ENCODE measurements around the gene PES1.
A peak's percentile ranks its signal among the peaks of the same experiment; 100 is the strongest.
"Not testable (repeated sequence)": the region's sequence is repeated elsewhere in the genome, so short reads cannot be mapped to it uniquely, and the experiment has no call there.

The PES1 gene

DNA sequence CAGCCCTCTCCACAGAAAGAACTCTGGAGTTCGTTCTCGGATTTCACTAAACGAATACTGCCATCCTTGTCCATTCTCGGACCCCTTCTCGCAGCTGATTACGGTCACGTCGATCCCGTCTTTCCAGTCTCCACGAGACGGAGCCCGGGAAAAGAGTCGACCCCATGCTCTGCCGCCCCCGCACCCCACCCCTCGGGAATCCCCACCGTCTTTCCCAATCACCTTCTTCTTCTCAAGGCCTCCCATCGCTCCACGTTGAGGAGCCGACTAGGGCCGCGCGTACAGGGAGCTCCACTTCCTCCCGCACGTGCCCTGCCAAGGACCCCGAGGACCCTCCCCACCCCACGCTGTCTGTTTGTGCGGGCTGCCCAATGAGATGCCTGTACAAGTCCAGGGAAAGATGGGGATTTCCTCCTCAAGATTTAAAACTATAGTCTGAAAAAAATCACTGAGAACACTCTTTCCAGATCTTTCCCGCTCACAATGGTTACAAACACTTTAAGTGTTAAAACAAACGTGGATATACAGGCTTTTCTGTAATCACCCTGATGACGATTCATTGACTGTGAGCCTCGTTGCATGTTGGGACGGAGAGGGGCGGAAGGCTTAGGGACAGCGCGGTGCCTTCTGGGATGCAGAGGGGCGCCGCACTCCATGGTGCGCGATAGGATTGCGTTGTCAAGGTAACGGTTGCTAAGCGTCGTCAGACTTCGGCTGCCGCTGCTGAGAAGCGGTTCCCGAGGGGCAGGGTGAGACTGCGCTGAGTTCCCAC is at the start of gene PES1:
Gene PES1, minus strand, starts transcription at position 323 of the 772 bp plus-strand sequence. Its CDS starts 77 bp downstream, at position 246.
- Mint-ChIP-seq H3K36me3 (ENCODE audit: low read depth) (peaks cover 5% of the 10 kb centered on the region), H3K27ac (no peak within 1 kb of the TSS), H3K4me3 (no peak within 1 kb of the TSS)

DNA sequence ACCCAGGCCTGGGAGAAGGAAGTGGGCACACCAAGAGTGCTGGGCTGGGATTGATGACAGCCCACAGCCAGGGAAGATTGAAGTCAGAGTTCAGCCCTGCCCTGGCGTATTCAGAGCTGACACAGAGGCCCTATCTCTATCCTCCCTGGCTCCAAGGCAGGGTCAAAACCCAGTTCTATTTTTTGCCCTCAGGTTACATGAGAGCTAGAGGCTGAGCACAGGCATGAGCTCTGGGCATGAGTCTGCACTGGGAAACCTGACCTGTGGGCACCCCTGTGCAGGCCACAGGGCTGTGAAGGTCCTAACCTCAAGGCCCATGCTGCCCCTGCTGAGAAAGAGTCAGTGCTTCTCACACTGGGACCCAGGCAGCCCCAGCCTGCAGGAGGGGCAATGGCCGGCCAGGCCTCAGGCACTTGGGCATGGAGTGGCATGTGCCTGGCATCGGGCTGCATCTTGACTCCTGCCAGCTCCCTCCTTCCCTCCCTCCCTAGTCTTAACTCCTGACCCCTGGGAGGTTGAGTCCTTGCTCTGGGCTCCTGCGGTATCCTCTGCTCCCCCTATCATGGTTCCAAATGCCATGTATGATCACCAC is 49.2 kb upstream of the PES1 start:
- H3K27me3 Mint-ChIP-seq (ENCODE audit: low read depth) = no peaks in the 10 kb centered on the region
- H3K27ac Mint-ChIP-seq = no peak overlapping the region
- peaks cover 31% of the 10 kb centered on the region for H3K4me1 Mint-ChIP-seq (ENCODE audit: low read depth)
- peaks cover 8% of the 10 kb centered on the region for H3K36me3 Mint-ChIP-seq (ENCODE audit: low read depth)
- no peaks in the 10 kb centered on the region for H3K9me3 Mint-ChIP-seq
- no peak overlapping the region for H3K4me3 Mint-ChIP-seq

More for the DNA sequence above, at the start of gene PES1:
- peaks cover 9% of the 10 kb centered on the region for H3K27me3 Mint-ChIP-seq (ENCODE audit: low read depth)
- H3K9me3 Mint-ChIP-seq = no peaks in the 10 kb centered on the region
- H3K4me1 Mint-ChIP-seq (ENCODE audit: low read depth) = peaks cover 11% of the 10 kb centered on the region

DNA sequence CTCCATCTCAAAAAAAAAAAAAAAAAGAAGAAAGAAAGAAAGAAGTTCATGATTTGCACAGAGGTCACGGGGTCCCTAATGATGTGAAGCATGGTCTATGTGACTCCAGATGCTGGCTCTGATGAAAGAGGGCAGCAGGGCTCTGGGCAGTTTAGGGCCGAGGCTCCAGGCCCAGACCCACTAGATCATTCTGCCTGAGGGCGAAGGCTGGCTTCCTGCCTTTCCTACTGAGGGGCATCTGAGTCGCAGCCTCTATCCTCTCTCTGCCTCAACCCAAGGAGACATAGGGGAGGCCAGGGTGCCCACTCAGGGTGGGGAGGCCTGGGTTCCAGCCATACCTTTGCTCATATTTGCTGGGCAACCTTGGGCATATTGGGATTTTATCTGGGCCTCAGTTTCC is 48.7 kb upstream of the PES1 start:
- Mint-ChIP-seq H3K9me3 (no peaks in the 10 kb centered on the region), H3K27me3 (ENCODE audit: low read depth) (no peaks in the 10 kb centered on the region), H3K4me1 (ENCODE audit: low read depth) (peaks cover 31% of the 10 kb centered on the region), H3K36me3 (ENCODE audit: low read depth) (peaks cover 8% of the 10 kb centered on the region), H3K27ac (no peak overlapping the region), H3K4me3 (no peak overlapping the region)

DNA sequence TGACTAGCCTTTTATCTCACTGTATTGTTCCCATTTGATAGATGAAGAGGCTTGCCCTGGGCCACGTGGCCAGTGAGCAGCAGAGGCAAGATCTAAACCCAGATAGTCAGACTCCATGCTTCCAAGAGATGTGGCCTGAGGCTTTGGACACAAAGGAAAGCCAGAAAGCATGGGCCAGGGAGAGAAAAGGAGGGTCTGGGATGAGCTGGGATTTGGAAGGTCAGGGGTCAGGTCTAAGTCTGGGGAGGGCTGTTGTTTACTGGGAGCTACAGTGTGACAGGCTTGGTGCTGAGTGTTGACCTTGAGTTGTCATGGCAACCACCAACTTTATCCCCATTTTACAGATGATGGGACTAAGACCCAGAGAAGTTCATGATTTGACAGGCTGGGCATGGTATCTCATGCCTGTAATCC is 46.0 kb upstream of the PES1 start:
- no peaks in the 10 kb centered on the region for H3K27me3 Mint-ChIP-seq (ENCODE audit: low read depth)
- H3K4me3 Mint-ChIP-seq = peak overlapping the region; percentile 71
- peaks cover 8% of the 10 kb centered on the region for H3K36me3 Mint-ChIP-seq (ENCODE audit: low read depth)
- H3K27ac Mint-ChIP-seq = peak overlapping the region; percentile 66
- peaks cover 27% of the 10 kb centered on the region for H3K4me1 Mint-ChIP-seq (ENCODE audit: low read depth)
- H3K9me3 Mint-ChIP-seq = no peaks in the 10 kb centered on the region

GRCh38 chr22:30636226-30637077 is 44.7 kb upstream of the PES1 start:
- Mint-ChIP-seq H3K4me3 (peak overlapping the region; percentile 83), H3K4me1 (ENCODE audit: low read depth) (peaks cover 27% of the 10 kb centered on the region), H3K27me3 (ENCODE audit: low read depth) (no peaks in the 10 kb centered on the region), H3K27ac (peak overlapping the region; percentile 63), H3K36me3 (ENCODE audit: low read depth) (peaks cover 8% of the 10 kb centered on the region), H3K9me3 (no peaks in the 10 kb centered on the region)

- Mint-ChIP-seq H3K4me1 (ENCODE audit: low read depth) (peaks cover 25% of the 10 kb centered on the region), H3K27me3 (ENCODE audit: low read depth) (no peaks in the 10 kb centered on the region), H3K36me3 (ENCODE audit: low read depth) (peaks cover 8% of the 10 kb centered on the region), H3K4me3 (peak within 1 kb of the TSS; percentile 83), H3K9me3 (no peaks in the 10 kb centered on the region), H3K27ac (peak within 1 kb of the TSS; percentile 92)
Measured at GRCh38 chr22:30635273-30636225, 43.8 kb upstream of the PES1 start, which contains the start of gene SLC35E4. TSS of gene SLC35E4 (plus strand) at chr22:30635781. CDS start at chr22:30636451, 670 bp downstream.

GRCh38 chr22:30634471-30635233 is 42.9 kb upstream of the PES1 start:
- H3K4me1 Mint-ChIP-seq (ENCODE audit: low read depth) = peaks cover 24% of the 10 kb centered on the region
- H3K9me3 Mint-ChIP-seq = no peaks in the 10 kb centered on the region
- H3K27me3 Mint-ChIP-seq (ENCODE audit: low read depth) = no peaks in the 10 kb centered on the region
- H3K27ac Mint-ChIP-seq = peak overlapping the region; percentile 92
- H3K4me3 Mint-ChIP-seq = peak overlapping the region; percentile 83
- peaks cover 8% of the 10 kb centered on the region for H3K36me3 Mint-ChIP-seq (ENCODE audit: low read depth)

DNA sequence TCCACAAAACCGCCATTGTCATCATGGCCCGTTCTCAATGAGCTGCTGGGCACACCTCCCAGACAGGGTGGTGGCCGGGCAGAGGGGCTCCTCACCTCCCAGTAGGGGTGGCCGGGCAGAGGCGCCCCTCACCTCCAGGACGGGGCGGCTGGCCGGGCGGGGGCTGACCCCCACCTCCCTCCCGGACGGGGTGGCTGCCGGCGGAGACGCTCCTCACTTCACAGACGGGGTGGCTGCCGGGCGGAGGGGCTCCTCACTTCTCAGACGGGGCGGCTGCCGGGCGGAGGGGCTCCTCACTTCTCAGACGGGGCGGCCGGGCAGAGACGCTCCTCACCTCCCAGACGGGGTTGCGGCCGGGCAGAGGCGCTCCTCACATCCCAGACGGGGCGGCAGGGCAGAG is 39.8 kb upstream of the PES1 start:
- peaks cover 11% of the 10 kb centered on the region for H3K4me1 Mint-ChIP-seq (ENCODE audit: low read depth)
- not testable (repeated sequence) for H3K27me3 Mint-ChIP-seq (ENCODE audit: low read depth); H3K9me3 Mint-ChIP-seq; H3K36me3 Mint-ChIP-seq (ENCODE audit: low read depth); H3K27ac Mint-ChIP-seq; H3K4me3 Mint-ChIP-seq

DNA sequence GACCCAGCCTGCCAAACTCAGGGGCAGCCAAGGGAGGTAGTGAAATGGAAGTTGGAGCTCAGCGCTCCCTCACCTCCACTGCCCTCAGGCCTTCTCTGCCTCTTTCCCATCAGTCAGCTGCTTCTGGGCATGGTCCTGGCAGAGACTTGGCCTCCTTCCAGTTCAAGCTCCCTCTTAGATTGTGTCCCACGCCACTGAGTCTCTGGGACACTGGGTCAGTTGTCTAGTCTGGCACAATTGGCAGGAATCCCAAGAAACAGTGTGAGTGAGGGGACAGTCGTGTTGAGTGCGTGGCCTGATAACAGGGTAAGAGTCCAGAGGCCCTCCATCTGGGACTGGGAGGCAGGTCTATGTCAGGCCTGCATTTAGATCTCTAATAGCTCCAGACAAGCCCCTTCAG is 36.8 kb upstream of the PES1 start:
- H3K27me3 Mint-ChIP-seq (ENCODE audit: low read depth) = no peaks in the 10 kb centered on the region
- no peaks in the 10 kb centered on the region for H3K4me1 Mint-ChIP-seq (ENCODE audit: low read depth)
- H3K36me3 Mint-ChIP-seq (ENCODE audit: low read depth) = no peaks in the 10 kb centered on the region
- H3K9me3 Mint-ChIP-seq = no peaks in the 10 kb centered on the region
- H3K27ac Mint-ChIP-seq = no peak overlapping the region
- H3K4me3 Mint-ChIP-seq = no peak overlapping the region

DNA sequence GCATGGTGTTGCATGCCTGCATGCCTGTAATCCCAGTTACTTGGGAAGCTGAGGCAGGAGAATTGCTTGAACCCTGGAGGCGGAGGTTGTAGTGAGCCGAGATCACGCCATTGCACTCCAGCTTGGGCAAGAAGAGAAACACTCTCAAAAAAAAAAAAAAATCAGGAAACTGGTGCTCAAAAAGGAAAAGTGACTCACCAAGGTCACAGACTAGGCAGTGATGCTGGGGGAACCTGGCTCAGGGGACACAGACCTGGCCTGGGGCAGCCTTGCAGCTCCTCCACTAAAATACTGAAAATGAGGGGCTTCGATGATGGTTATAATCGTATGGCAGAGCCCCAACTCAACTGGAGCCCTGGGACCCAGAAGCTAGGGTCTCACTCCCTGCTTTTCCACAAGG is 35.8 kb upstream of the PES1 start:
- Mint-ChIP-seq H3K9me3 (no peaks in the 10 kb centered on the region), H3K27me3 (ENCODE audit: low read depth) (no peaks in the 10 kb centered on the region), H3K27ac (no peak overlapping the region), H3K36me3 (ENCODE audit: low read depth) (no peaks in the 10 kb centered on the region), H3K4me1 (ENCODE audit: low read depth) (no peaks in the 10 kb centered on the region), H3K4me3 (no peak overlapping the region)

DNA sequence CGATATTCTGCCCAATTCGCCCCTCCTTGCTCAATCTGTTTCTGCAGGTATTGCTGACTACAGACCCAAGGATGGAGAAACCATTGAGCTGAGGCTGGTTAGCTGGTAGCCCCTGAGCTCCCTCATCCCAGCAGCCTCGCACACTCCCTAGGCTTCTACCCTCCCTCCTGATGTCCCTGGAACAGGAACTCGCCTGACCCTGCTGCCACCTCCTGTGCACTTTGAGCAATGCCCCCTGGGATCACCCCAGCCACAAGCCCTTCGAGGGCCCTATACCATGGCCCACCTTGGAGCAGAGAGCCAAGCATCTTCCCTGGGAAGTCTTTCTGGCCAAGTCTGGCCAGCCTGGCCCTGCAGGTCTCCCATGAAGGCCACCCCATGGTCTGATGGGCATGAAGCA is 34.7 kb upstream of the PES1 start:
- Mint-ChIP-seq H3K27me3 (ENCODE audit: low read depth) (no peaks in the 10 kb centered on the region), H3K27ac (no peak overlapping the region), H3K36me3 (ENCODE audit: low read depth) (no peaks in the 10 kb centered on the region), H3K4me3 (no peak overlapping the region), H3K4me1 (ENCODE audit: low read depth) (no peaks in the 10 kb centered on the region), H3K9me3 (no peaks in the 10 kb centered on the region)

DNA sequence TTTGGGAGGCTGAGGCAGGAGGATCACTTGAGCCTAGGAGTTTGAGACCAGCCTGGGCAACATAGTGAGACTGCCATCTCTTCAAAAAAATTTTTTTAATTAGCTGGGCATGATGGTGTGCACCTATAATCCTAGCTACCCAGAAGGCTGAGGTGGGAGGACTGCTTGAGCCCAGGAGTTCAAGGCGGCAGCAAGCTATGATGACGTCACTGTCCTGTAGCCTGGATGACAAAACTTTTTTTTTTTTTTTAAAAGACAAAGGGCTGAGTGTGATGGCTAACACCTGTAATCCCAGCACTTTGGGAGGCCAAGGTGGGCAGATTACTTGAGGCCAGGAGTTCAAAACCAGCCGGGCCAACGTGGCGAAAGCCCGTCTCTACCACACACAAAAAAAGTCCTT is 28.2 kb upstream of the PES1 start:
- H3K36me3 Mint-ChIP-seq (ENCODE audit: low read depth); H3K4me1 Mint-ChIP-seq (ENCODE audit: low read depth); H3K27me3 Mint-ChIP-seq (ENCODE audit: low read depth); H3K27ac Mint-ChIP-seq; H3K9me3 Mint-ChIP-seq; H3K4me3 Mint-ChIP-seq: not testable (repeated sequence)

DNA sequence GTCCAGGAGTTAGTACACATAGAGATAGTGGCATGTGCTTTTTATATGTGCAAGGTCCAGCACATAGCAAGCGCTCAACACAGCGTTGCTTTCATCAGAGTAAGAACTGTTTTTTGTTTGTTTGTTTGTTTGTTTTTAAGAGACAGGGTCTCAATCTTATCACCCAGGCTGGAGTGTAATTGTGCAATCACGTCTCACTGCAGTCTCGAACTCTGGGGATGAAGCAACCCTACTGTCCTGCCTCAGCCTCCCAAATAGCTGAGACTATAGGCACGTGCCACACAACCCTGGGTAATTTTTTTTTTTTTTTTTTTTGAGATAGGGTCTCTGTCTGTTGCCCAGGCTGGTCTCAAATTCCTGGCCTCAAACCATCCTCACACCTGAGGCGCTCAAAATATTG is 26.1 kb upstream of the PES1 start:
- H3K36me3 Mint-ChIP-seq (ENCODE audit: low read depth) = no peaks in the 10 kb centered on the region
- no peaks in the 10 kb centered on the region for H3K27me3 Mint-ChIP-seq (ENCODE audit: low read depth)
- H3K9me3 Mint-ChIP-seq = no peaks in the 10 kb centered on the region
- H3K4me1 Mint-ChIP-seq (ENCODE audit: low read depth) = peaks cover 3% of the 10 kb centered on the region
- H3K4me3 Mint-ChIP-seq = no peak overlapping the region
- no peak overlapping the region for H3K27ac Mint-ChIP-seq

All from T-helper 1 cell treated with Interleukin-12 subunit alpha and Interleukin-12 subunit beta and Interleukin-4 antibody, amounts not matched to agents 30 μg/mL and 1 μg/mL, for 36 hours (primary cell).